HepG2 (cell line): ENCODE data around the gene STEAP3. TPM values are rescaled to one million over a fixed set of nuclear protein-coding genes. Genes with fewer than 3 reads are reported as not detected.
A peak's percentile ranks its signal among the peaks of the same experiment; 100 is the strongest.

ENCODE experiments used
- ATAC-seq: fragments of 200-7000 bp; cut with Tn5 transposase; 3 replicates; pipeline ENCODE4 v1.9.1; 2020; ENCODE audit warnings: mild to moderate bottlenecking, moderate library complexity
- BruUV-seq: library from RNA; stranded (reverse); fragments of 400-500 nt; replicated peaks from 2 replicates; lab custom pipeline; 2021; lab: Mats Ljungman, UMichigan
- CTCF ChIA-PET: fragments of 300-600 bp; formaldehyde crosslinking; extraction: SDS; loops from one replicate; lab custom pipeline; 2021; ENCODE audit warnings: low total read pairs, inconsistent platforms, low intra/inter-chr PET ratio; lab: Yijun Ruan, JAX
- POLR2A ChIA-PET: fragments of 350-600 bp; sonication (Branson Sonifier 250); formaldehyde crosslinking; loops from one replicate; lab custom pipeline; 2020; ENCODE audit warnings: antibody characterized with exemption, inconsistent platforms; lab: Yijun Ruan, JAX
- DNase-seq: peaks from one replicate; pipeline ENCODE4 v3.0.0-alpha.2; 2015; ENCODE audit warnings: low spot score
- FAIRE-seq: peaks from 3 replicates; lab custom pipeline; 2011; peaks lifted over from hg19 to GRCh38; lab: Jason Lieb, UNC
- H2AFZ ChIP-seq: one replicate; pipeline ENCODE4 v1.6.1; 2011; ENCODE audit warnings: low read length, inconsistent platforms
- H3K27ac ChIP-seq: fragments of 300-600 bp; 3 replicates; pipeline ENCODE4 v1.8.0; 2011; ENCODE audit warnings: mixed run types, mild to moderate bottlenecking, mixed read lengths, low read length, inconsistent platforms; ENCODE audit not compliant: insufficient read depth; ENCODE audit errors: extremely low read length
- H3K27me3 ChIP-seq, 2 experiments: fragments of 200-600 bp in 1 of 2; 2 replicates in 1 of 2; 3 replicates in 1 of 2; pipeline versions ENCODE4 v1.6.0 to v1.8.0; 2011; ENCODE audit warnings: low read length in 2 of 2, mild to moderate bottlenecking in 2 of 2, moderate library complexity in 2 of 2, inconsistent platforms in 1 of 2; ENCODE audit not compliant: insufficient read depth in 2 of 2, control insufficient read depth in 1 of 2
- H3K36me3 ChIP-seq, 2 experiments: fragments of 200-600 bp in 1 of 2; replicated peaks in 1 of 2; 2 replicates in 1 of 2; 3 replicates in 1 of 2; pipeline versions ENCODE4 v1.5.1 to v1.8.0; 2011; ENCODE audit warnings: low read length in 2 of 2, inconsistent platforms in 1 of 2; ENCODE audit not compliant: insufficient read depth in 2 of 2, control insufficient read depth in 1 of 2
- H3K4me1 ChIP-seq: 2 replicates; pipeline ENCODE4 v1.5.1; 2012; ENCODE audit warnings: low read length, inconsistent platforms; ENCODE audit not compliant: insufficient read depth
- H3K4me2 ChIP-seq: 2 replicates; pipeline ENCODE4 v1.6.0; 2011; ENCODE audit warnings: low read depth, low read length, inconsistent platforms
- H3K4me3 ChIP-seq, 3 experiments: fragments of 200-600 bp in 1 of 3; sonication (generic), shearing (Covaris generic) in 1 of 3; replicated peaks in 1 of 3; 2 replicates each; pipeline ENCODE4 v1.5.1; 2011 to 2016; ENCODE audit warnings: low read length in 3 of 3, inconsistent platforms in 2 of 3, low read depth in 2 of 3, mild to moderate bottlenecking in 2 of 3, control low read depth in 1 of 3, mixed read lengths in 1 of 3; ENCODE audit not compliant: insufficient read depth in 1 of 3
- H3K79me2 ChIP-seq: one replicate; pipeline ENCODE4 v1.6.1; 2011; ENCODE audit warnings: low read length, inconsistent platforms; ENCODE audit not compliant: insufficient read depth
- H3K9ac ChIP-seq: 2 replicates; pipeline ENCODE4 v1.6.0; 2011; ENCODE audit warnings: mild to moderate bottlenecking, low read depth, low read length, inconsistent platforms; ENCODE audit not compliant: insufficient read depth
- H3K9me3 ChIP-seq: 2 replicates; pipeline ENCODE4 v1.5.1; 2012; ENCODE audit warnings: mild to moderate bottlenecking, low read length
- H4K20me1 ChIP-seq: 2 replicates; pipeline ENCODE4 v1.6.0; 2011; ENCODE audit warnings: inconsistent platforms, mild to moderate bottlenecking, low read length, moderate library complexity; ENCODE audit not compliant: insufficient read depth
- CREM ChIP-seq, 2 experiments: sonication (generic) in 1 of 2; formaldehyde crosslinking in 1 of 2; IDR thresholded peaks; 2 replicates each; pipeline versions ENCODE4 v1.4.0 to v1.6.1; 2016 to 2020; ENCODE audit warnings: antibody characterized with exemption in 1 of 2, mild to moderate bottlenecking in 1 of 2, missing genetic modification reagents in 1 of 2
- CTCF ChIP-seq: sonication (generic); formaldehyde crosslinking; IDR thresholded peaks from 2 replicates; pipeline ENCODE4 v1.5.0; 2020; ENCODE audit warnings: mild to moderate bottlenecking, missing genetic modification reagents, moderate library complexity
- FOXA1 ChIP-seq, 2 experiments: fragments of 450-650 bp in 1 of 2; sonication (generic) in 1 of 2; formaldehyde crosslinking in 1 of 2; IDR thresholded peaks; 2 replicates each; pipeline versions ENCODE4 v1.4.0 to v1.6.1; 2016 to 2020; ENCODE audit warnings: missing genetic modification reagents in 1 of 2
- FOXA3 ChIP-seq: IDR thresholded peaks from 2 replicates; pipeline ENCODE4 v1.6.1; 2016; ENCODE audit warnings: missing genetic modification reagents, missing compliant biosample characterization
- RBM22 ChIP-seq: fragments of 200-400 bp; formaldehyde crosslinking; optimal IDR thresholded peaks from 2 replicates; pipeline ENCODE3; 2017; ENCODE audit warnings: mild to moderate bottlenecking, low read length, moderate library complexity
- ZBTB38 ChIP-seq: sonication (generic); formaldehyde crosslinking; IDR thresholded peaks from 2 replicates; pipeline ENCODE4 v1.5.1; 2020; ENCODE audit warnings: mild to moderate bottlenecking, missing genetic modification reagents
- ZNF329 ChIP-seq: sonication (generic); formaldehyde crosslinking; IDR thresholded peaks from 2 replicates; pipeline ENCODE4 v1.9.0; 2021; ENCODE audit warnings: low read depth, mild to moderate bottlenecking, missing genetic modification reagents
- ZNF687 ChIP-seq: sonication (generic); formaldehyde crosslinking; IDR thresholded peaks from 2 replicates; pipeline ENCODE4 v1.5.1; 2020; ENCODE audit warnings: mild to moderate bottlenecking, missing genetic modification reagents, moderate library complexity
- ZSCAN30 ChIP-seq: sonication (generic); formaldehyde crosslinking; IDR thresholded peaks from 2 replicates; pipeline ENCODE4 v1.5.0; 2020; ENCODE audit warnings: mild to moderate bottlenecking, missing genetic modification reagents
- WGBS: methylation state at CpG from one replicate; pipeline ENCODE4 v1.1.6; 2017; ENCODE audit warnings: low lambda C conversion rate; 5-methylcytosine and 5-hydroxymethylcytosine counted together
- in situ Hi-C: cut with HindIII; loops from 2 replicates; pipeline ENCODE4 v1.10.0; 2017; ENCODE audit warnings: low pct_unique_long_range_greater_than_20kb; ENCODE audit not compliant: extremely low pct_ligation_motif_present
- intact Hi-C: fragments of 100-400 bp; cut with micrococcal nuclease; formaldehyde crosslinking; loops from one replicate; pipeline ENCODE4 v1.10.0; 2022; ENCODE audit not compliant: unreplicated experiment
- polyA plus RNA-seq, 8 experiments: library from polyadenylated mRNA; depleted of rRNA in 3 of 8; stranded (reverse) in 7 of 8; unstranded in 1 of 8; fragments of >200 nt; fragmentation: Illumina TruSeq in 4 of 8; extraction: Trizol in 4 of 8; gene quantifications; 2 replicates each; pipeline versions ENCODE4 v1.2.1 to v1.2.3, GENCODE V29; 2011 to 2016; ENCODE audit warnings: low read depth in 4 of 8, missing spikeins in 1 of 8, mixed read lengths in 1 of 8; ENCODE audit not compliant: insufficient read depth in 1 of 8
- total RNA-seq, 5 experiments: library from RNA; depleted of rRNA; stranded (reverse); fragments of >200 nt; fragmentation: Illumina TruSeq; extraction: Trizol; gene quantifications; 2 replicates each; pipeline ENCODE4 v1.2.3, GENCODE V29; 2016; ENCODE audit warnings: low read depth in 1 of 5

The STEAP3 gene
- total and polyA plus RNA-seq, 2 of the 13 experiments (the other 11 are each of a cell fraction or from before 2014, with no cell fraction given): 7.3 to 21.1 TPM

DNA sequence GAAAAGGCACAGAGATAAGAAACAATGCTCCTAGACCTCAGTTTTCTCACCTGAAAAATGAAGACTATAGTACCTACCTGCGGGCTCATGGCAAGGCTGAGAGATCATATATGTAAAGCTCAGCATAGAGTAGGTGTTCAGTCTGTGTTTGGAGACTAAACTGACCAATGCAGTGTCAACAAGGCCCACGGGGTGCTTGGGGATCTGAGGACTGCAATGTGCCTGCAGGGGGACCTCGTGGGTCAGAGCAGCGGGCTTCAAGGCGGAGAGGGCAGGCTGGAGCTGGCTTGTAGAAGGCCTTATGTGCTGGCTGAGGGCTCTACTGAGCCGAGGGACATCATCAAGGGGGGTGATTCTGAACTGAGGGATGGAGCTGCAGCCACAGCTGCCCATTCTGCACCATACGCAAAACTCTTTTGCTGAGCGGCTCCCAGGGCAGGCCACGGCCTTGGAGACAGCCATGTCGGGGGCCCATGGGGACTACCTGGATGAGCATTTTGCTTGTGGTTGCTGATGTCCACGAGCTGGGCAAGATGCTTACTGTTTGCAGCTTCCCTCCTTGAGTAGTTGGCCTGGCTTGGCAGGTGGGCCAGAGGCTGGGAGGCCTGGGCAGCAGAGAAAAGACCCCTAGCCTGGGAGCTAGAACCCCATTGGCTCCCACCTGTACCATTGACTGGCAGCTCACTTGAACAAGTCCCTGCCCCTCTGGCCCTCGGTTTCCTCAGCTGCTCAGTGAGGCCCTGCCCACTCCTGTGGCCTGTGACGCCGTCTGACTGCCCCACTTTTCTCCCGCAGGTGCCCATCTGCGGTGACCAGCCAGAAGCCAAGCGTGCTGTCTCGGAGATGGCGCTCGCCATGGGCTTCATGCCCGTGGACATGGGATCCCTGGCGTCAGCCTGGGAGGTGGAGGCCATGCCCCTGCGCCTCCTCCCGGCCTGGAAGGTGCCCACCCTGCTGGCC, 23.5 kb downstream of the STEAP3 start:
- Histone ChIP-seq H3K9ac (no peak overlapping the region), H4K20me1 (no peaks in the 10 kb centered on the region), H3K27ac (no peak overlapping the region), H3K9me3 (no peaks in the 10 kb centered on the region), H3K4me1 (peaks cover 13% of the 10 kb centered on the region; the same call in 1 of the 2 replicates), H3K4me3 (no peak overlapping the region), H3K79me2 (no peaks in the 10 kb centered on the region), H2AFZ (no peak overlapping the region), H3K4me2 (no peak overlapping the region), H3K36me3 (peaks cover 5 to 24% of the 10 kb centered on the region in 2 experiments), H3K27me3 (no peaks in the 10 kb centered on the region)
- DNase-seq: no peak
- POLR2A ChIA-PET: interaction anchor here (1.2 kb wide), 1 partner anchor 24 kb away, joined by 3 read pairs; the partner anchor contains the start of gene STEAP3
- FAIRE-seq: no peak
- BruUV-seq: no TSS peak
- intact Hi-C loops (no loop called here), in situ Hi-C loops (no loop called here)
- 92% methylated on average over 18 of the region's 24 CpGs for WGBS
- ATAC-seq: peak; percentile 71
- CTCF ChIA-PET: no interaction called here
- no peak for TF ChIP-seq ZSCAN30
- peak; percentile 19 for TF ChIP-seq RBM22
- 0 out of 2 replicates have a peak, but pooled peaks have one; percentile 20 for TF ChIP-seq FOXA3
- peak; percentile 26; the same call in 1 of the 2 replicates for TF ChIP-seq CTCF
- TF ChIP-seq ZNF687 (CRISPR knock-in tag): peak; percentile 12; the same call in 1 of the 2 replicates
- 0 out of 2 replicates have a peak, but pooled peaks have one; percentile 14 for TF ChIP-seq ZBTB38
- TF ChIP-seq CREM (IDR thresholded peaks at IDR 0.05): no peak
- no peak for TF ChIP-seq CREM (CRISPR knock-in tag; IDR thresholded peaks at IDR 0.05)
- TF ChIP-seq ZNF329 (CRISPR knock-in tag): no peak
- TF ChIP-seq FOXA1 (IDR thresholded peaks at IDR 0.05): no peak
- 0 out of 2 replicates have a peak, but pooled peaks have one; percentile 35 for TF ChIP-seq FOXA1 (CRISPR knock-in tag; IDR thresholded peaks at IDR 0.05)
